ENCODE results near the gene PADI4. TPM values are rescaled to one million over a fixed set of nuclear protein-coding genes. Genes with fewer than 3 reads are reported as not detected.

The PADI4 gene
- total RNA-seq, 2 experiments from 2014 or later: 0.17 to 0.23 TPM

- Mint-ChIP-seq H3K4me3 (no peak overlapping the region), H3K27me3 (no peaks in the 10 kb centered on the region), H3K9me3 (no peaks in the 10 kb centered on the region), H3K36me3 (ENCODE audit: low read depth) (no peaks in the 10 kb centered on the region), H3K4me1 (peaks cover 11% of the 10 kb centered on the region), H3K27ac (no peak overlapping the region)
- ChIA-PET POLR2A (no interaction called here), CTCF (interaction anchor here (0.6 kb wide), 1 partner anchor 189 kb away, joined by 3 read pairs; no protein-coding TSS in a partner anchor)
- no peak for DNase-seq
These were observed 43.8 kb downstream of the PADI4 start for GRCh38 chr1:17351598-17352324.

GRCh38 chr1:17352419-17352909, 44.5 kb downstream of the PADI4 start:
- POLR2A ChIA-PET: no interaction called here
- Mint-ChIP-seq H3K9me3 (no peaks in the 10 kb centered on the region), H3K36me3 (ENCODE audit: low read depth) (no peaks in the 10 kb centered on the region), H3K27me3 (no peaks in the 10 kb centered on the region), H3K4me1 (peaks cover 12% of the 10 kb centered on the region), H3K4me3 (no peak overlapping the region), H3K27ac (no peak overlapping the region)
- no peak for DNase-seq
- CTCF ChIA-PET: no interaction called here

DNA sequence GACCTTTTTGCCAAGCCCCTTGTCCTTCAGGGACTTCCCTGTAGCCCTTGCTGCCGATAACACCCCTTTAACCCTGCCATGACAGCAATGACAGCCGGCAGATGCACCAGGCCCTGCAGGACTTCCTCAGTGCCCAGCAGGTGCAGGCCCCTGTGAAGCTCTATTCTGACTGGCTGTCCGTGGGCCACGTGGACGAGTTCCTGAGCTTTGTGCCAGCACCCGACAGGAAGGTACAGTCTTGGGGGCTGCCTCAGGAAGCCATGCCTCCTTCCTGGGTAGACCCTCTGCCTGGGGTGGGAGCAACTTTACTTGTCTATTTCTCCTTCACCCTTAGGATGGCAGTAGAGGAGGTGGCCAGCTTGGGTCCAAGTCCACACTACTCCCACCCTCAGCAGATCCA, 47.9 kb downstream of the PADI4 start:
- no peaks in the 10 kb centered on the region for H3K36me3 Mint-ChIP-seq (ENCODE audit: low read depth)
- H3K4me3 Mint-ChIP-seq: no peak overlapping the region
- H3K27me3 Mint-ChIP-seq: no peaks in the 10 kb centered on the region
- no peak for DNase-seq
- ChIA-PET CTCF (interaction anchor here (0.9 kb wide), 1 partner anchor 15 kb away, joined by 3 read pairs; no protein-coding TSS in a partner anchor), POLR2A (no interaction called here)
- no peaks in the 10 kb centered on the region for H3K9me3 Mint-ChIP-seq
- H3K4me1 Mint-ChIP-seq: peaks cover 6% of the 10 kb centered on the region
- H3K27ac Mint-ChIP-seq: no peak overlapping the region

- ChIA-PET POLR2A (no interaction called here), CTCF (interaction anchor here (0.5 to 0.9 kb wide), 3 partner anchors 16 to 590 kb away, joined by 3 to 4 read pairs (median 3); no protein-coding TSS in a partner anchor)
- DNase-seq: no peak
- Mint-ChIP-seq H3K9me3 (no peaks in the 10 kb centered on the region), H3K36me3 (ENCODE audit: low read depth) (no peaks in the 10 kb centered on the region), H3K4me1 (peaks cover 6% of the 10 kb centered on the region), H3K27me3 (no peaks in the 10 kb centered on the region), H3K4me3 (no peak overlapping the region), H3K27ac (no peak overlapping the region)
These were observed 48.5 kb downstream of the PADI4 start for GRCh38 chr1:17356387-17357026.

DNA sequence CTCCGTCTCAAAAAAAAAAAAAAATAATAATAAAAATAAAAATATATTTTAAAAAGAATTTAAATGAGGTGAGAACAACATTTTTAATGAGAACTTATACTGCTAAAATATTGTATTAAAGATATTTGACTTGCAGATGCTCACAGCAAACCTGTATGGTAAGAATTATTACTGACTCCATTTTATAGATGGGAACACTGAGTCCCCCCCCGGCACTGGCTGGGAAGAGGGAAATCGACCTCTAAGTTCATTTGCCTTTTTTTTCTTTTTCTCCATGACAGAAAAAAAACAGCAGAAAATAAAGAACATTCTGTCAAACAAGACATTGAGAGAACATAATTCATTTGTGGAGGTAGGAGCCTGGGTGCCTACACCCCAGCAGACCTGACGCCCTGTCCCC, 50.6 kb downstream of the PADI4 start:
- ChIA-PET POLR2A (no interaction called here), CTCF (no interaction called here)
- Mint-ChIP-seq H3K27ac (no peak overlapping the region), H3K27me3 (no peaks in the 10 kb centered on the region), H3K36me3 (ENCODE audit: low read depth) (no peaks in the 10 kb centered on the region), H3K4me1 (peaks cover 6% of the 10 kb centered on the region), H3K9me3 (no peaks in the 10 kb centered on the region), H3K4me3 (no peak overlapping the region)
- no peak for DNase-seq

DNA sequence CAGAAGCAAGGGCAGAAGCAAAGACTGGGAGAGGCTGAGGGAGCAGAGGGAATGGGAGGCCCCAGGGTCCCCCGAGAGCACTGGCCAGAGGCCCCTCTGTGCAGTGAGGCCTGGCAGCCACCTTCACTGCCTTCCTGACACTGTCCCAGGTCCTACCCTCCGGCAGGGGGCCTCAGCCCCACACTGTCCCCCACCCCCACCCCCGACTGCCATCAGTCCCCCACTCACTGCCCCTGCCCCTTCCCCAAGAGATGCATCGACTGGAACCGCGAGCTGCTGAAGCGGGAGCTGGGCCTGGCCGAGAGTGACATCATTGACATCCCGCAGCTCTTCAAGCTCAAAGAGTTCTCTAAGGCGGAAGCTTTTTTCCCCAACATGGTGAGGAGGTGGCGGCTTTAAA, 51.0 kb downstream of the PADI4 start:
- POLR2A ChIA-PET: no interaction called here
- CTCF ChIA-PET: interaction anchor here (0.6 kb wide), 1 partner anchor 45 kb away, joined by 3 read pairs; no protein-coding TSS in a partner anchor
- no peaks in the 10 kb centered on the region for H3K9me3 Mint-ChIP-seq
- H3K4me3 Mint-ChIP-seq: no peak overlapping the region
- H3K27ac Mint-ChIP-seq: no peak overlapping the region
- DNase-seq: no peak
- peaks cover 6% of the 10 kb centered on the region for H3K4me1 Mint-ChIP-seq
- H3K27me3 Mint-ChIP-seq: no peaks in the 10 kb centered on the region
- H3K36me3 Mint-ChIP-seq (ENCODE audit: low read depth): no peaks in the 10 kb centered on the region

DNA sequence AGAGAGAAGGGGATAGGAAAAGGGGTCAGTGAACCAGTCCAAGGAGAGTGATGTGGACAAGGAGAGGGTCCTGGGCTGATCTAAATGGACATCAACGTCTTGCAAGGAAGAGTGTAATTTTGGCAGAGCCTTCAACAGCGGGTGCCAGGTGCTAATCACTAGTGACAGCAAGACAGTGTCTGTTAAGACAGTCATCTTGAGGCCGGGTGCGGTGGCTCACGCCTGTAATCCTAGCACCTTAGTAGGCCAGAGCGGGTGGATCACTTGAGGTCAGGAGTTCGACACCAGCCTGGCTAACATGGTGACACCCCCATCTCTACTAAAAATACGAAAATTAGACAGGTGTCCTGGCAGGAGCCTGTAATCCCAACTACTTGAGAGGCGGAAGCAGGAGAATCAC, 51.8 kb downstream of the PADI4 start:
- DNase-seq: no peak
- ChIA-PET CTCF (interaction anchor here (0.6 kb wide), 1 partner anchor 44 kb away, joined by 3 read pairs; no protein-coding TSS in a partner anchor), POLR2A (no interaction called here)
- Mint-ChIP-seq H3K36me3 (ENCODE audit: low read depth) (no peaks in the 10 kb centered on the region), H3K9me3 (peaks cover 2% of the 10 kb centered on the region), H3K4me1 (peaks cover 6% of the 10 kb centered on the region), H3K4me3 (no peak overlapping the region), H3K27me3 (peaks cover 2% of the 10 kb centered on the region), H3K27ac (no peak overlapping the region)

DNA sequence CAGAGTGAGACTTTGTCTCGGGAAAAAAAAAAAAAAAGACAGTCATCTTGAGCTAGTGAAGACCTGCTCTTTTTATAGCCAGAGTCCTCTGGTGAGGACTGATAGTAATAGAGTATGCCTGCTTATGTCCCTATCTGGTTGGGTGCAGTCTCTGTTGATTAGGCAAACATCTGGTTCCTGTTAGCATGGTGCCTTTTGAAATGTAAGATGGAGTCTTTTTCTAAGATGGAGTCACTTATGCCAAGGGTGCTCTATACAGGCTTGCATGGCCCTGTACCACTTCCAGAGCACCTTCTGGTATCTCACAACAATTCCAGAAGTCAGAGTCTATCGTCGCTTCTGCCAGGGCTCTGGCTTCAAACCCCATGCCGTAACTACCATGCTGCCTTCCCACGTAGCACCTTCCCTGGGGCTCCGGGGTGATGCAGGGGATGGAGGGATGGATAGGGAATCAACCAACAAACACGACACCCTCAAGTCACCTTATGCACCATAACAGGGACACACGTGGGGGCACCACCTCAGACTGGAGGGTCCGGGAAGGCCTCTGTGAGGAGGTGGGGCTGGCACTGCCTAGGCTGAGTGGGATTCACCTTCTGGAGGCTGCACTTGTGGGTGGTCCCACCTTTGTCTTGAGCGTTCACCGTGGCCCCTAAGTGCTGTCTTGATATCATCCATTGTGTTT, 52.4 kb downstream of the PADI4 start:
- no peak for DNase-seq
- peaks cover 2% of the 10 kb centered on the region for H3K9me3 Mint-ChIP-seq
- CTCF ChIA-PET: no interaction called here
- POLR2A ChIA-PET: no interaction called here
- peaks cover 6% of the 10 kb centered on the region for H3K4me1 Mint-ChIP-seq
- H3K27me3 Mint-ChIP-seq: peaks cover 2% of the 10 kb centered on the region
- H3K4me3 Mint-ChIP-seq: no peak overlapping the region
- H3K27ac Mint-ChIP-seq: no peak overlapping the region
- no peaks in the 10 kb centered on the region for H3K36me3 Mint-ChIP-seq (ENCODE audit: low read depth)

DNA sequence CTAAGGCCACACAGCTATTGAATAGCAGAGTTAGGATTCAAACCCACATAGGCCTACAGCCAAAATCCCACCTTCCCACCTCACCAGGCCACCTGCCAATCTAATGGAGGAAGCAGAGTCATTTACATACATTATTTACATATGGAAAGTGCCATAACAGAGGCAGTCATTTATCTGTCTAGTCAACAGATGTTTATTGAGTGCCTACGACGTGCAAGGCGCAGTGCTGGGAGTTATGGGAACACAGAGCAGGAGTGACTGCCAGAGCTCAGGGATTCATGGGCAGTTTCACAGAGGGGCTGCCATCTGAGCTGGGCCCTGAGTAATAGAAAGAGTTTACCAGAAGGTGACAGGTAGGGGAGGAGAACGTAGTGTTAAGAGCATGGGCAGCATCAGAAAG, 53.7 kb downstream of the PADI4 start:
- Mint-ChIP-seq H3K36me3 (ENCODE audit: low read depth) (no peaks in the 10 kb centered on the region), H3K4me1 (peaks cover 1% of the 10 kb centered on the region), H3K27ac (no peak overlapping the region), H3K9me3 (peaks cover 2% of the 10 kb centered on the region), H3K4me3 (no peak overlapping the region), H3K27me3 (peaks cover 4% of the 10 kb centered on the region)
- CTCF ChIA-PET: no interaction called here
- no peak for DNase-seq
- POLR2A ChIA-PET: no interaction called here

GRCh38 chr1:17363351-17363750, 55.4 kb downstream of the PADI4 start:
- peaks cover 2% of the 10 kb centered on the region for H3K9me3 Mint-ChIP-seq
- peaks cover 4% of the 10 kb centered on the region for H3K27me3 Mint-ChIP-seq
- CTCF ChIA-PET: interaction anchor here (0.6 kb wide), 1 partner anchor 76 kb away, joined by 4 read pairs; no protein-coding TSS in a partner anchor
- POLR2A ChIA-PET: no interaction called here
- H3K4me3 Mint-ChIP-seq: no peak overlapping the region
- no peaks in the 10 kb centered on the region for H3K36me3 Mint-ChIP-seq (ENCODE audit: low read depth)
- H3K4me1 Mint-ChIP-seq: no peaks in the 10 kb centered on the region
- DNase-seq: no peak
- H3K27ac Mint-ChIP-seq: no peak overlapping the region

DNA sequence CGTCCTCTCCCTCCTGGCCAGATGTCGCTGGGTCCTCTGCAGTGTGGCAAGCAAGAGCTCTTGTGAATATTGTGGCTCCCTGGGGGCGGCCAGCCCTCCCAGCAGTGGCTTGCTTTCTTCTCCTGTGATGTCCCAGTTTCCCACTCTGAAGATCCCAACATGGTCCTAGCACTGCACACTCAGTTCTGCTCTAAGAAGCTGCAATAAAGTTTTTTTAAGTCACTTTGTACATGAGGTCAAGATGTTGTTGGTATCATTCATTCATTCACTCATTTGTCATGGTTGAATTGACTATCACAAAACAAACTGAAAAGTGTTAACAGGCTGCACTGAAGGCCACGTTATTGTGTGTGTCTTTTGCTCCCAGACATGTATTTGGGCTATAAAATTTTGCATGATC, 55.8 kb downstream of the PADI4 start:
- ChIA-PET CTCF (no interaction called here), POLR2A (no interaction called here)
- H3K27ac Mint-ChIP-seq: no peak overlapping the region
- H3K4me1 Mint-ChIP-seq: no peaks in the 10 kb centered on the region
- H3K9me3 Mint-ChIP-seq: peaks cover 2% of the 10 kb centered on the region
- no peaks in the 10 kb centered on the region for H3K36me3 Mint-ChIP-seq (ENCODE audit: low read depth)
- no peak for DNase-seq
- H3K4me3 Mint-ChIP-seq: no peak overlapping the region
- peaks cover 6% of the 10 kb centered on the region for H3K27me3 Mint-ChIP-seq

GRCh38 chr1:17365293-17365692, 57.3 kb downstream of the PADI4 start:
- POLR2A ChIA-PET: no interaction called here
- Mint-ChIP-seq H3K4me3 (no peak overlapping the region), H3K27ac (no peak overlapping the region), H3K36me3 (ENCODE audit: low read depth) (no peaks in the 10 kb centered on the region), H3K27me3 (peaks cover 6% of the 10 kb centered on the region), H3K4me1 (no peaks in the 10 kb centered on the region), H3K9me3 (peaks cover 2% of the 10 kb centered on the region)
- CTCF ChIA-PET: no interaction called here
- DNase-seq: no peak

DNA sequence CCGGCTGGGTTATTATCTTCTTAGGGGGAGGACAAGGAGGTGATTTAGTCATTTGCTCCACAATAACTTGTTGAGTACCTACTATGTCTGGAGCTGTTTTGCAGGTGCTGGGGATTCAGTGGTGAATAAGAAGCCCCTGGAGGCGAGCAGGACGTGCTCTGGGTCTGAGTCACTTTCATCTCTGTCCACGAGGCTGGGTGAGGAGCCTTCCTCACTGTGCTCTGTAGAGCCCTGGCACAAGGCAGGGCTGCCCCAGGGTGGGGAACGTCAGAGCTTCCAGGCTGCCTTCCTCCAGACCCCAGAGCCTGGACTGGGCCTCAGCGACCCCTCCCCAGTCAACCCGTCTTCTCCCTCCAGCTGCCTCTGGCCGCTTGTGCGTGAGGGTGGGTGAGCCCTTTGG, 61.5 kb downstream of the PADI4 start:
- H3K4me3 Mint-ChIP-seq: no peak overlapping the region
- peaks cover 4% of the 10 kb centered on the region for H3K27me3 Mint-ChIP-seq
- no peaks in the 10 kb centered on the region for H3K36me3 Mint-ChIP-seq (ENCODE audit: low read depth)

More for the DNA sequence above, 61.5 kb downstream of the PADI4 start:
- ChIA-PET POLR2A (no interaction called here), CTCF (no interaction called here)
- H3K9me3 Mint-ChIP-seq: peaks cover under 1% of the 10 kb centered on the region
- H3K27ac Mint-ChIP-seq: no peak overlapping the region
- DNase-seq: no peak
- H3K4me1 Mint-ChIP-seq: no peaks in the 10 kb centered on the region
